Bronchial epithelial cell (primary cell): Measurements from ENCODE around the gene TMEM40. TPM values are rescaled to one million over a fixed set of nuclear protein-coding genes. Genes with fewer than 3 reads are reported as not detected.
A peak's percentile ranks its signal among the peaks of the same experiment; 100 is the strongest.

Experiments used
- DNase-seq: peaks from one replicate; pipeline ENCODE4 v3.0.0-alpha.2; 2010; ENCODE audit warnings: low read depth
- FAIRE-seq: peaks from 2 replicates; lab custom pipeline; 2011; peaks lifted over from hg19 to GRCh38; lab: Jason Lieb, UNC
- H3K27me3 ChIP-seq: 2 replicates; pipeline ENCODE4 v1.5.1; 2011; ENCODE audit warnings: low read length; ENCODE audit not compliant: control insufficient read depth, insufficient read depth
- H3K36me3 ChIP-seq: 2 replicates; pipeline ENCODE4 v1.5.1; 2011; ENCODE audit warnings: low read length; ENCODE audit not compliant: control insufficient read depth, insufficient read depth
- H3K4me3 ChIP-seq: 2 replicates; pipeline ENCODE4 v1.5.1; 2011; ENCODE audit warnings: mild to moderate bottlenecking, low read depth, low read length, control low read depth
- total RNA-seq: library from RNA; depleted of rRNA; stranded (reverse); fragments of >200 nt; gene quantifications from 2 replicates; pipeline ENCODE4 v1.2.1, GENCODE V29; 2014
- TF ChIP-seq, protein P1 (sequence below): IDR thresholded peaks from 2 replicates; pipeline ENCODE4 v1.5.1; 2011; ENCODE audit warnings: mild to moderate bottlenecking, moderate library complexity, low read length, control low read depth, inconsistent platforms; ENCODE audit not compliant: insufficient read depth, severe bottlenecking

TMEM40 gene
- total RNA-seq, 1 donor from 2014 or later, result 19.0 TPM

DNA sequence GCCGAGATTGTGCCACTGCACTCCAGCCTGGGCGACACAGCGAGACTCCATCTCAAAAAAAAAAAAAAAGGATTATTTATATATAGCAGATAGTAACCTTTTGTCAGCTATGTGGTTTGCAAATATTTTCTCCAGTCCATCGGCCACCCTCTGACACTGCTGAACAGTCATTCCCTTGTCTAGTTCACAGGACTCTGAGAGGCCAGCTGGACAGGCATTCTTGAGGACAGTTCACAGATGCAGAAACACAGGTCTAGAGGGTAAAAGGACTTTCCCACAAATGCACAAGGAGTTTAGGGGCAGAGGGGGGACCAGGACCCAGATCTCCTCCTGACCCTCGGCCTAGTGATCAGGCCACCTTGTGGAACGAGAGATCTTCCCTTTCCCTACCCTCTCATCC is 7.5 kb upstream of the TMEM40 start:
- no peak for FAIRE-seq
- Histone ChIP-seq H3K36me3 (no peaks in the 10 kb centered on the region), H3K4me3 (no peak overlapping the region), H3K27me3 (no peaks in the 10 kb centered on the region)
- no peak for DNase-seq
- TF ChIP-seq, protein P1, sequence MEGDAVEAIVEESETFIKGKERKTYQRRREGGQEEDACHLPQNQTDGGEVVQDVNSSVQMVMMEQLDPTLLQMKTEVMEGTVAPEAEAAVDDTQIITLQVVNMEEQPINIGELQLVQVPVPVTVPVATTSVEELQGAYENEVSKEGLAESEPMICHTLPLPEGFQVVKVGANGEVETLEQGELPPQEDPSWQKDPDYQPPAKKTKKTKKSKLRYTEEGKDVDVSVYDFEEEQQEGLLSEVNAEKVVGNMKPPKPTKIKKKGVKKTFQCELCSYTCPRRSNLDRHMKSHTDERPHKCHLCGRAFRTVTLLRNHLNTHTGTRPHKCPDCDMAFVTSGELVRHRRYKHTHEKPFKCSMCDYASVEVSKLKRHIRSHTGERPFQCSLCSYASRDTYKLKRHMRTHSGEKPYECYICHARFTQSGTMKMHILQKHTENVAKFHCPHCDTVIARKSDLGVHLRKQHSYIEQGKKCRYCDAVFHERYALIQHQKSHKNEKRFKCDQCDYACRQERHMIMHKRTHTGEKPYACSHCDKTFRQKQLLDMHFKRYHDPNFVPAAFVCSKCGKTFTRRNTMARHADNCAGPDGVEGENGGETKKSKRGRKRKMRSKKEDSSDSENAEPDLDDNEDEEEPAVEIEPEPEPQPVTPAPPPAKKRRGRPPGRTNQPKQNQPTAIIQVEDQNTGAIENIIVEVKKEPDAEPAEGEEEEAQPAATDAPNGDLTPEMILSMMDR, result no peak

DNA sequence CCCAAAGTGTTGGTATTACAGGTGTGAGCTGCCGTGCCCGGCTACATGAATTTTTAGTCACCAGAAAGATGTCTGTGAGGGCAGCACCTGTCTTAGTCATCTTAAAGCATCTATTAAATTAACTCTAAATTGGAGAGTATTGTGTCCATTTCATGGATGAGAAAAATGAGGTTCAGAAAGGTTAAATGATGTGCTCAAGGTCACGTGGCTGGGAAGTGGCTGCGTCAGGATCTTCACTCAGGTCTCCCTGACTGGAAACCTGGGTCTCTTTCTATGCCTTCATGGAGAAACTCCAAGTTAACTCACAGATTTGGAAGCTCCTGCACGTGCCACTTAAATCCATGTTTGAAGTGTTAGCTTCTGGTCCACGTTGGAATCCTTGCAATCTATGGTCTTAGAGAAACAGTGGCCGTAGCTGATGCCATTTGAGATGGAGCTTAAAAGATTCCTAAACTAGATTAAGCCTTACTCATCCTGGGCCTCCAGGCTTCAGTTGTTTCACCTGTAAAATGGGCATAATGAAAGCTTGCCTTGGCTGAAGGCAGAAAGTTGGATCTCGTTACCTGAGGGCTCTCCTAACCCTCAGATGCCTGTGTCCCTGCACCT is 5.2 kb upstream of the TMEM40 start:
- DNase-seq (no peak), FAIRE-seq (no peak)
- TF ChIP-seq, protein P1, result no peak
- Histone ChIP-seq H3K27me3 (no peaks in the 10 kb centered on the region), H3K36me3 (no peaks in the 10 kb centered on the region), H3K4me3 (no peak overlapping the region)

DNA sequence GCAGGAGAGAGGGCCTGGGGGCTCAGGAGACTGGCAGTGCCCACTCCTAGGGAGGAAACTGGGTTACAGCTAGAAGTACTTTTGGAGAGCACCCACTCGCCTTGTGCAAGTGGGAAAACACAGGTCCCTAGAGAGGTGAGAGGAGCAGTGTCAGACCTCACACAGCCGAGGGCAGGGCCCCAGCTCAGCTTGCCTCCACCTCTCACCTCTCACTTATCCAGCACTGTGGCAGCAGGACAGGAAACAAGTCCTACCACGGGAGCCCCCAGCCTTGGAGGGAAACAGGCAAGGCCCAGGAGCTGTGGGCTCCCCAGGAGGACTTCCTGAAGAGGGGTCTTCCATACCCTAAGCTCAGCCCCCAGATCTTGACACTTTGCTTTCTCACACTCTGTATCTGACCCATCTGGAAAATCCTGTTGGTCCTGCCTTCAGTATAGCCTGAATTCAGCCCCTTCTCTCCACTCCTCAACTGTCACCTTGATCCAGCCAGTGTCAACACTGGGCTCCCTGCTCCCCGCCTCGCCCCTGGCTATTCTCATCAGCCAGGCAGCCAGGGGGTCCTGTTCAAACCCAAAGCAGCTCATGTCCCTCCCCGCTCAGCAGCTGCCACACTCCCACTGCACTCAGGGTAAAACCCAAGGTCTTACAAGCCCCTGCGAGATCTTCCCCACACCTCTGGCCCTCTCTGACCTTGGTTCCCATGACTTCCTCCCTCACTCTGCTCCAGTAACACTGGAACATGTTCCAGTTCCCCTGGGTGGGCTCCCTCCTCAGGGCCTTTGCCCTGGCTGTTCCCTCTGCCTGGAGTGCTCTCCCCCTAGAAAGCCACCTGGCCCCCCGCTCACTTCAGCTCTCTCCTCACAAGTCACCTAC is 870 bp upstream of the TMEM40 start:
- Histone ChIP-seq H3K27me3 (no peaks in the 10 kb centered on the region), H3K4me3 (no peak overlapping the region), H3K36me3 (no peaks in the 10 kb centered on the region)
- TF ChIP-seq, protein P1, result no peak
- DNase-seq (peak; percentile 57), FAIRE-seq (no peak)

DNA sequence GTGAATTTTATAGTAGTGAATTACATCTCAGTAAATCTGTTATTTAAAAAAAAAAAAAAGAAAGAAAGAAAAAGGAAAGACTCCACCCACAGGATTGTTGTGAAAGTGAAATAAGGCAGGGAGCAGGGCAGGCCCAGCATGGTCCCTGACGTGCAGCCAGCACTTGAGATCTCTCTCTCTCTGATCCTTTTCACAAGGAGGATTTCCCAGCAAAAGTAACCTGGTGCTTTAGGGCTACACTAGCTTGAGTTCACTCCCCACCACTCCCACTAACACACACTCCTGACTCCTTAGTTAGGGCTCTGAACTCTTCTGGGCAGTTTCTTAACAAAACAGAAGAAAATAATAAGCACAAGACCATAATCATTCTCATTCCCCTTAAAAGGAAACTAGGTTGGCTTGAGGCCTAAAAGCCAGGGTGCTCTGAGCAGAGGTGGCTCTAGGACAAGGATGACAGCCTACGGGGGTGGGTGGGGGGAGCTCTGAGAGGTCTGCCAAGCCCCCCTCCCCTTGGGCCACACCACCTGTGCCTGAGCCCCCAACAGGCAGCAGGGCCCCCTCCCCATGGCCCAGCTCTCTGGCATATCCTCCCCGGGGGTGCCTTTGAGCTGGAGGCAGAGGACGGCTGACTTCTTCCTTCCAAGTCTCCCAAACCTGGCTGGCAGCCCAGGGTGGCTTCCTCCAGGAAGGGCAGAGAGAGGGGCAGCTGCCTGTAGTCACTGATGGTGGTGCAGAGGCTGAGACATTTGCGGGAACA is 856 bp downstream of the TMEM40 start:
- peak; percentile 50 for DNase-seq
- FAIRE-seq, result no peak
- H3K4me3 ChIP-seq, result peak overlapping the region; percentile 62

DNA sequence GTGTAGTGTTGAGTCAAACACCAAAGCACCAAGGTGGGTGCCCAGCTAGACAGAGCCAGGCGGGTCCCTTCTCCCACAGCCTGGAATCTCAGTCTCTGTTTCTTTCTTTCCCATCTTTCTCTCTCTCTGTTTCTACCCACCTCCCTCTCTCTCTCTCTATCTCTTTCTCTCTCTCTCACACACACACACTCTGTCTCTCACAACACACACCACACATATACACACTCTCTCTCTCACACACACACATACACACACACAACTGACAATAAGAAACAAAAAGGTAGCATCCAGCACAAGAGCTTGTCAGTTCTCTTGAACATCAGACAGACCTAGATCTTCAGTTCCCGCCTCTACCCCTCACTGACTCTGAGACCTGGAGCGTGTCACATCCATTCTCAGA is 2.4 kb downstream of the TMEM40 start:
- DNase-seq, result no peak
- H3K27me3 ChIP-seq, result no peaks in the 10 kb centered on the region
- TF ChIP-seq, protein P1, result no peak
- H3K36me3 ChIP-seq, result peaks cover 2% of the 10 kb centered on the region
- FAIRE-seq, result no peak
- H3K4me3 ChIP-seq, result peak overlapping the region; percentile 3

More for the DNA sequence above, 856 bp downstream of the TMEM40 start:
- H3K36me3 ChIP-seq, result no peaks in the 10 kb centered on the region
- no peaks in the 10 kb centered on the region for H3K27me3 ChIP-seq
- TF ChIP-seq, protein P1, result no peak
